ENCODE data around the gene SERINC5. TPM values are rescaled to one million over a fixed set of nuclear protein-coding genes. Genes with fewer than 3 reads are reported as not detected.

Gene SERINC5
- 4.3 to 6.9 TPM (median 6.7 TPM) in 5 replicates for total RNA-seq (2022; extraction: Qiagen RNA extraction; ENCODE audit: low read depth)

DNA sequence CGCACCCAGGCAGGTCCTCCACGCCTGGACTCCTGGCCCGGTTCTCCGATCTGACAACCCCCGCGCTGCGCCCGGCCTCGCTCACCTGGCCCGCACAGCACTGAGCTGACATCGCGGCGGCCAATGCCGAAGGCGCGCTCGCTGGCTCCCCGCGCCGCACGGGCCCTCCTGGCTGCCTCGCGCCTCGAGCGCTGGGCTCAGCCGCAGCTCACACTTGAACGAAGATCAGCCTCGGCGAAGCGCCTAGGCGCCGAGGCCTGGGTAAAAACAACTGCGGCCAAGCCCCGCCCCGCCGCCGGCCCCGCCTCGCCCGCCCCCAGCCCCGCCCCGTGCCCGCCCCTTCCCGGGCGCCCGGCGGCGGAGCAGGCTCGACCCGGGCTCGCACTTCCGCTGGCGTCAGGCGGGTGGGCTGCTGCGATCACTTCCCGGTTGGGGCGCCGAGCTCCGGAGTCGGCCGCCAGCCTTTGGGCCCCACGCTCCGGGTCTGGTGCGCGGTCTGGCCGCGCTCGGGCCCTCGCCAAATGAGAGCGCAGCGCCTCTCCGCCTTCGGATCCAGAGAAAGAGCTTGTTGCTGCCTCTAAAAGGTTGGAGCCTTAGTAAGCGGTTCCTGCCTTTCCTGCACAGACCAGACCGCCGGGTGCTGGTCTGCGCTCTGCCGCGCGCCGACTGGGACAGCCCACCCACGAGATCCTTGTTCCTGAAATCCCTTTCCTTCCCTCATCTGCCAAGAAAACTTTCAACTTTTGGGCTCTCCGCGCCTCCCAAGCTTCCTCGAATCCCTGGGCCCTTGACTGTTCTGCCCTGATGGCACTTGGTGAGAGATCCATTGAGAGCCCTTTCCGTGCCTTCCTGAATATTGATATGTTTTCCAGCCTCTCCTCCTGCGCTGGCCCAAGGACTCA lies at the start of gene SERINC5:
SERINC5 (minus strand) TSS at position 238 of the 902 bp plus-strand sequence; CDS start at position 112, 126 bp downstream.

Other genes with a start within 250 kb of the SERINC5 start
- 0.28 TPM in 1 of 5 replicates, not detected in the others for gene THBS4, start 220.7 kb downstream of the SERINC5 start, total RNA-seq (2022; extraction: Qiagen RNA extraction; ENCODE audit: low read depth)
- gene SPZ1, start 64.0 kb upstream of the SERINC5 start, total RNA-seq (2022; extraction: Qiagen RNA extraction; ENCODE audit: low read depth): not detected in 5 replicates
- 9.0 to 17.4 TPM (median 13.6 TPM) in 5 replicates for gene ZFYVE16, start 152.0 kb upstream of the SERINC5 start, total RNA-seq (2022; extraction: Qiagen RNA extraction; ENCODE audit: low read depth)
- gene FAM151B, start 232.1 kb upstream of the SERINC5 start, total RNA-seq (2022; extraction: Qiagen RNA extraction; ENCODE audit: low read depth): 1.2 to 2.9 TPM (median 1.6 TPM) in 5 replicates